NCI-H510A treated with DMSO at 0.1 percent for 48 hours (cell line): ENCODE data around the gene LIG1.

Experiments
- DNase-seq: peaks from one replicate; lab custom pipeline; 2025; lab: John Stamatoyannopoulos, UW

The LIG1 gene

DNA sequence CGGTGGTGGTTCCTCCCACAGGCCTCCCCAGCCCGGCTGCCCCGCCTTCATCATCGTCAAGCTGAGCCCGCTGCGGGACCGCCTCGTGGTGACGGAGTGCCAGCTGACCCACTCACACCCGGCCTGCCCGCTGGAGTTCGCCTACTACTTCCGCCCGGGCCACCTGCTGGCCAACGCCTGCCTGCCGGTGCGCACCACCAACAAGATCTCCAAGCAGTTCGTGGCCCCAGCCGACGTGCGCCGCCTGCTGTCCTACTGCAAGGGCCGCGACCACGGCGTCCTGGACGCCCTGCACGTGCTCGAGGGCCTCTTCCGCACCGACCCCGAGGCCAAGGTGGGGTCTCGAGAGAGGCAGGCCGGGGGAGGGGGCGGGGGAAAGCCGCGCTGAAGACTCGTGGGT is 12.3 kb upstream of the LIG1 start:
- DNase-seq = no peak

DNA sequence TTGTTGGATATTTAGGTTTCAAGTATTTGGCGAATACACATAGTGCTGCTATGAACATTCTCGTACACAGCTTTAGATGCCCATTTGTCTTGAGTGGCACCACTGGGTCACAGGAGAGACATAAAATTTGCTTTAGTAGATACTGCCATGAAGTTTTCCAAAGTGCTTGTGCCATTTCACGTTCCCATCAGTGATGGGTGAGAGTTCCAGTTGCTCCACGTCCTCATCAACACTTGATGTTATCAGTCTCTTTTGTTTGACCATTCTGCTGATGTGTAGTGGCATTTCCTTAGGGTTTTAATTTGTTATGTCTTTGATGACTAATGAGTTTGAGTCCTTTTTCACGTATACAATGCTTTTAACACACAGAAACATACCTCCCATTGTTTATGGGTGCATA is 11.4 kb upstream of the LIG1 start:
- DNase-seq = no peak

DNA sequence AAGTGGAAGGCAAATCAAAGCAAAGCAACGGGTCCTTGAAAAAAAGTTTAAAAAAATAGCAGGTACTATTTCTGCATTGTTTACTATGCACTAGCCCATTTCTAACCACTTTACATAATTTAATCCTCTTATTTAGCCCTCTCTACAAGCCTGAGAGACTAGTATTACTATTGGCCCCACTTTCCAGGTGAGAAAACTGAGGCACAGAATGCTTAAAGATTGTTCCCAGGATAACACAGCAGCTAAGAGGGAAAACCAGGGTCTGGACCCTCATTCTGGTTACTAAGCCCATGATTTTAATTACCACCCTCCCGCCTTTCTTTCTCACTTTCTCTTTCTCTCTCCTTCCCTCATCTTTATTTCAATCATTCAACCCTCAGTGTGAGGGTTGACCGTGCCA is 6.1 kb upstream of the LIG1 start:
- DNase-seq = no peak

DNA sequence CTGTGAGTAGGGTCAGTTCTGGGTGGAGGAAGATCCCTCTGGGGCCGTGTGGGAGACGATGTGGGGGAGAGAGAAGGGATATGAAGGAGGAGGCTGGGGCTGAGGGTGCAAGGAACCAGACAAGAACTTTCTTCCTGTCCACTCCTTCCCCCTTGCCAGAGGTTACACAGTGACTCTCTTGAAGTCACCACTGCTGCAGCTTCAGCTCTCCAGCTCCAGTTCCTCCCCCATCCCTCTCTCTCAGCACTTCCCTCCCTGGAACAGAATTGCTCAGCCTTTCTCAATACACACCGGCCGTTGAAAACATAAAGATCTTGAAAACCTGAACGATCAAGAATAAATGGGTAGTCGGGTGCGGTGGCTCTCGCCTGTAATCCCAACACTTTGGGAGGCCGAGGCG is 5.4 kb upstream of the LIG1 start:
- no peak for DNase-seq

DNA sequence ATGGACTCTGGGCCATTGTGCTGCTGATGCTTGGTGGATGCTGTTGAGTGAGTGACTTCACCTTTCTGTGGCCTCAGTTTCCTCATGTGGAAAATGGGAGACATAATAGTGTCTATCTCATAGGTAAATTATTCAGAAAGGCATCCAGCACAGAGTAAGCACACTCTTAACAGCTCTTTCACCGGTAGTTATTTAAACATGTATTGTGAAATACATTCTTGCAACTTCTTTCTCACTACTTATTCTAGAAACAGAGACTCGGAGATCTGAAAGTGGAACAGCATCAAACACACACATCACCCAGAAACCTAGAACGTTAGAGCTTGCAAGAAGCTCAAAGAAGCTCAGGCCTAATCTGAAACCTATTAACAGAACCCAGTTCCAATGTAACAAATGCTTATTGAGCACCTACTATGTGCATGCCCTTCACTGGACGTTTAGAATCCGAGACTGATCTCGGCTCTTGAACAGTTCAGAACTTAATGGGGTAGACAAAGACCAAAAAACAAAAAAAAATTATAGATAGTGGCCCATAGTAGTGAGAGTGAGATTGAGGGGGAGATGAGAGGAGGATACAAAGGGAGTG is 4.4 kb upstream of the LIG1 start:
- no peak for DNase-seq

DNA sequence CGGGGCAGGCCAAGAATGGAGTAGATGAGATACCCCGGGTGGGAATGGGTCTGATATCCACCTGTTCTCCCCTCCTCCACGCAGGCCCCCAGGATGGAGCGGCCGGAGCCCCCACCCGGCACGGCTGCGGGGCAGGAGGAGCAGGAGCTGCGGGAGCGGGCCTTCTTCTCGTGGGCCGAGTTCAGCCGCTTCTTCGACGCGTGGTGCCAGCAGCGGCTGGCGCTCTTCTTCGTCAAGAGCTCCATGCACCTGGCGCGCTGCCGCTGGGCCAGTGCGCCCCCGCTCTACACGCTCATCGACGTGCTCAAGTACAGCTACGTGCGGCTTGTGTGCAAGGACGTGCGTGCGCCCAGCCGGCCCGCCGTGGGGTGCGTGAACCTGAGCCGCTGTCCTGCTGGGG is 1.6 kb upstream of the LIG1 start:
- no peak for DNase-seq

DNA sequence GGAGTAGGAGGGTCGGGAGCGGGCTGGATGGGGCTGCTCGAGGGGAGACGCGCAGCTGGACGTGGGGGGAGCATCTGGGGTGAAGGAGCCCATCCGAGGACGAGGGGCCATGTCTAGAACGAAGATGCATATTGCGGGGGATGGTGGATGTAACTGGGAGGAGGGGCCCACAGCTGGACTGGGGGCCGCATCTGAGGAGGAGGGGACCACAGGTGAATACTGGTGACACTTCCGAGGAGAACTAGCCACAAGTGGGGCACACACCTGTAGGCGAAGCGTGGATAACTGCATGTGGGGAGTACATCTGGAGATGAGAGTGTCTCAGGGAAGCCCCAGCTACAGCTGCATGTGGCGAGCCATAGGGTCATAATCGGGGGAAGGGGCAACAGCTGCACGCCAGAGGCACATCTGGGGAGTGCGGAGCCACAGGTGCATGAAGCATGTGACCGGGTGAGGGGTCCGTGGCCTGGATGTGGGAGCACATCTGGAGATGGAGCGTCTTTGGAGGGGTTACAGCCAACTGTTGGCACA is 738 bp upstream of the LIG1 start:
- no peak for DNase-seq

DNA sequence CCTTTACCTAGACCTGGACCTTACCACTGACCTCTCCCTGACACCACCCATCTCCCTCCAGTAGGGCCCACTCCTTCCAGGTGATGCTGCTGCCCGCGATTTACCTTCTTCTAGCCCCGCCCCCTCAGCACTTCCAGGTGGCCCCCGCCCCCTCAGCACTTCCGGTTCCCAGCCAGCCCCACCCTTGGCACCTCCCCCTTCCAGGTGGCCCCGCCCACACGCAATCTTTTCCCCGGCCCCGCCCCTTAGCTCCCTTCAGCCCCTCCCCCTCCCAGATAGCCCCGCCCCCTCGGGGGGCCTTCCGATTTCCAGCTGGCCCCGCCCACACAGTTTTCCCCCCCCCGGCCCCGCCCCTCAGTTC is 586 bp downstream of the LIG1 start:
- DNase-seq = peak; percentile 63

DNA sequence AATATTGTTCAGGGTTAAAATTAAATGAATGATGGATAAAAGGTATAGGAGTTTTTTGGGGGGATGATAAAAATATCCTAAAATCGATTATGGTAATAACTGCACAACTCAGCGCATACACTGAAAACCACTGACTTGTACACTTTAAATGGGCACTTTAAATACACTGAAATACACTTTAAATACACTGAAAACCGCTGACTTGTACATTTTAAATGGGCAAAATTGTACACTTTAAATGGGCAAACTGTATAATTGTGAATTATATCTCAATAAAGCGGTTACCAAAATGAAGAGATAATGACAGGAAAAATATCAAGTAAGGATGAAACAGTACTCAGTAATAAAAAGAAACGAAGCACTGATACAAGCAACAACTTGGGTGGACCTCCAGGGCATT is 1.5 kb downstream of the LIG1 start:
- DNase-seq = no peak

DNA sequence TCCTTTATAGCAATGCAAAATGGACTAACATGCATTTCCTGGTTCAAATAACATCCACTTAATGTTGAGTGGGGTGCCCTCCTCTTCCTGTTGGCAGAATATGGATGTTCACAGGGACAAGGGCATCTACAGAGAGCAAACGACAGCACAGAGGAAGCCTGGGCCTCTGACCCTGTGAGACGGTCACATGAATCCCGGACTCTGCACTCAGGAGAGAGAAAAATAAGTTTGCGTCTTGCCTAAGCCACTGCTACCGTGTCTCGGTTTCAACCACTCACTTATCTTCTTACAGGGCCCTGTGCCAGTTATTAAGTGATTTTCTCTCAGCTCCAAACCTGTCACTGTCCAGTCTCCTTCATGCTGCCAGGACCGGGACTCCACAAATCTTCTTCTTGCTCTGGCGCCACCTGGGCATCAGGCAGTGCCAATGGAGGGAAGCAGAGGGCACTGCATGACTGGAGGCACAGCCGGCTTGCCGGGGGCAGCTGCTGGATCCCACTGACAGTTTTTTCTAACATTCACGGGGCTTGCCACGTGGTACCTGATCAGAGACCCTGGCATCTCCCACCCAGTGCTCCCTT is 11.8 kb downstream of the LIG1 start:
- no peak for DNase-seq

DNA sequence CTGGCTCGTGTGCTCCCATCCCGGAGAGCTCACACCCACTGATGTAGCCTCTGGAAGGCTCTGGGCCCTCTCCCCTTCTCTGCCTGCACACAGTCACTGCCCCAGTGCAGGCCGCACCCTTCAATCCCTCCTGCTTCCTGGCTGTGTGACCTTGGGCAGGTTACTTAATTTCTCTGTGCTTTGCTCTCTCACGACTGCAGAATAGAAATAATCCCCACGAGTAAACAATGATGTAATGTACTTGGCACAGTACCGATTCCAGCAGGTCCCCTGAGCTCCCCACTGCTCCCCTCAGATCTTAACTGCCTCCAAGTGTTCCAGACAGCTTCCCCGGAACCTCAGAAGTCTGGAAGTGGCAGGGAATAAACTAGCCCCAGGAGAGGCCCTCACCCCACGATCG is 16.1 kb downstream of the LIG1 start:
- no peak for DNase-seq

DNA sequence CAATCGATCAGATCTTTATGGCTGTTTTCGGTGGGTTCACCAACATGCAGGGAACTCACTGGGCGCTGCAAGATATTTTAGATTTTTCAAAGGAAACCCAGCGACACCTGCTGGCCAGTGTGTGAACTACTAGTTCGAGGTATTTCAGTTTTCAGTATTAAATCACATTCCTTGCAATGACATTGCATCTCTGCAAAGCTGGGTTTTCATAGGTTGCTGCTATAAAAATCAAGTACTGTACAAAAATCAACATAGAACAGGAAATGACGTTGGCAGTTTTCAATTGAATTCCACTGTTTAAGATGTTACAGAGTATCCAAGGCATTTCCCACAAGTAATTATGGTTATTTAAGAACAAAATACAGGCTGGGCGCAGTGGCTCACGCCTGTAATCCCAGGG is 17.6 kb downstream of the LIG1 start:
- peak; percentile 57 for DNase-seq

DNA sequence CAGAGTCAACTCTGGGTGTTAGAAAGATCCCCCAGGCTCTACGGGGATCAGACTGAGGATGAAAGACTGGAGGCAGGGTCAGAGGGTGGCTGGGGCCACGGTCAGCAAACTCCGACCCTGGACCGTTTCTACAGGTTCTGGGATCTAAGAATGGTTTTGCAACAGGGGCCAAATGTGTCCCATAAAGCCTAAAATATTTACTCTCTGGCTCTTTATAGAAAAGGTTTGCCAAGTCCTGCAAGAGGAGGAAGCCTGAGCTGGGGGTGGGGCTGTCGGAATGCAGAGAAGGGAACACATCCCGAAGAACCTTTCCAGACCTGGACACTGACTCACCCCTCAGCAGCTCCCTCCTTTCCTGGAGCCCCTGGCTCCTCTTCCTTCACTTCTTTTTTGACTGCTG is 20.7 kb downstream of the LIG1 start:
- DNase-seq = no peak

DNA sequence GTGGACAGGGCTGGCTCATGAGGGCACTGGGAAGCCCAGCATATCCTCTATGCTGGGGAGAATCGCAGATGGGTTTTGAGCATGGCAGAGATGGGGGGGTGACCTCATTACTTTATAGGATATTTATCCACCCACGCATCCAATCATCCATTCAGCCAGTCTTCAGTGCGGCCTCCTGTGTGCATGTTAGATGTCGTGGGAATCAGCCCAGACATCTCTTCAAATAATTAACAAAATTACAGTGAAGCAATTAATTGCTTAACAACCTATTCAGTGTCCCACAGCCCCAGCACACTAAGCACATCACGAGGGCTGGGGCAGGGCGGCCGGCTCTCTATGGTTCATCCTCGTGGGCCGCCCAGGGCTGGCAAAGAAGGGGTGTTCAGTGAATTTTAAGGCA is 21.6 kb downstream of the LIG1 start:
- DNase-seq = no peak

DNA sequence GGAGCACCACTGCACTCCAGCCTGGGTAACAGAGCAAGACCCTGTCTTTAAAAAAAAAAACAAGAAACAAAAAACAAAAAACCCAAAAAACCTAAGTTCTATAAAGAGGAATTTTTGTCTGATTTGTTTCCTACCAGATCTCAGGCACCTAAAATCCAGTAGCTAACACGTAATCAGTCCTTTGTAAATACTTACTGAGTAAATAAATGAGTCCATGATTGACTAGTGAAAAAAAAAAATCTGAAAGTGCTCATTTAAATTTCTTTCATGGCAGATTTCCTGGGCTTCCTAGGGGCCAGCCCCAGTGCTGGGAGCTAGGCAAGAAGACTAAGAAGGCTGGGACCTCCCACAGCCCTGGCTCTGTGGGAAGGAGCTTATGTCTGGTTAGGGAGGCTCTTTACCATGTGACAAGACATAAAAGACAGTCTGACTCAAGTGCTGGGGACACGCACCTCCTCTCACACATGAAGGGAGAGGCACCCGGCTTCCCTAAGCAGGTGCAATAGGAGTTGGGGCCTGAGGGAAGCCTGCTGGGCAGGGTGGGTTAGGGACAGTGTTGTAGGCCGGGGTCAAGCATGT is 22.5 kb downstream of the LIG1 start:
- no peak for DNase-seq

DNA sequence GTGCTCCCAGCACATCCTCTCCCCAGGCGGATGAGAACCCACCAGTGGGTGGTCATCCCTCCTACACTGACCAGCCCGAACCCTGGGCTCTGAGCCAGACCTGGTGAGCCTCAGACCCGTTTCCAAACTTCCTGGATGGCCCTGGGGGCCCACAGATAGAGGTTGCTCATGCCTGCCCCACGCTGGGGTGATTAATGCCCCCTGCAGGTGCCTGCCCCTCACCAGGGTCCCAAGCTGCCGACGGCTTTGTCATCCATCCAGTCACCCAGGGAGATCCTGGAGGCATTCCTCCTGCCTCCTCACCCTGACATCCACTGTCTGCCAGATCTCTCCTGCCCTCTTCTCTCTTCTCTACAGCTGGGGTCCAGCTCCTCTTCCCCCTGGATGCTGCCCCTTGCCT is 31.1 kb downstream of the LIG1 start:
- DNase-seq = no peak

DNA sequence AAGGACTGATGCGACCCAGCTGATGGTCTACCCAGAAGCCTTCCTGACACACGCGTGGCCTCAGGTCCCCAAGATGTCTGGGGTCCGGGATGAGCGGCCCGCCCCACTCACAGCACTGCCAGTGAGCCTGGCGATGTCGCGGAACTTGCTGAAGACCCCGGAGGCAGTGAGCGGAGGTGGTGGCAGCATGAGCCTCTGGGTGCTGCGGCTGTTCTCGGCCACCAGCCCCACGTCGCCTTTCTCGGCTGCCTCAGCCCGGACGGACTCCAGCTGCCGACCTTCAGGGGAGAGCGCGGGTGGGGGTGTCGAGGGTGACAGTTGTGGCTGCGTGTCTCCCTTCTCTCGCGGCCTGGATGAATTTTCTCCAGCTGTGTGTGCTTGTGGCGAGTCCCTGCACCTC is 32.7 kb downstream of the LIG1 start:
- no peak for DNase-seq

DNA sequence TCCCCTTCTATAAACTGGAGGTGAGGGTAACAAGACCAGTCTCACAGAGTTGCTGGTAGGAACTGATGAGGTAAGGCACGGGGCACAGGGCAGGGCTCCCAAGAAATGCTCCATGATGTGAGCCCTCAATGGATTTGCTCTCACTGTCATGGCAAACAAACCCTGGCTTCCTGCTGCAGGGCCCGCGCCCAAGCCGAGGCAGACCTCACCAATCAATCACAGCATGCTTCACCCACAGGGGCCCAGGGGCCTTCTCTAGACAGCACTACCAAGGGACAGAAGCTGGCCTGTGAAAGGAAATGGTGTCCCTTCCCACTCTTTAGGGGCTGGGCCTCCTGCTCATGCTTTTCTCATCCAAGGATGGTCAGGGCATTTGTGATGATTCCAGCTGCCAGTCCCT is 33.6 kb downstream of the LIG1 start:
- no peak for DNase-seq

DNA sequence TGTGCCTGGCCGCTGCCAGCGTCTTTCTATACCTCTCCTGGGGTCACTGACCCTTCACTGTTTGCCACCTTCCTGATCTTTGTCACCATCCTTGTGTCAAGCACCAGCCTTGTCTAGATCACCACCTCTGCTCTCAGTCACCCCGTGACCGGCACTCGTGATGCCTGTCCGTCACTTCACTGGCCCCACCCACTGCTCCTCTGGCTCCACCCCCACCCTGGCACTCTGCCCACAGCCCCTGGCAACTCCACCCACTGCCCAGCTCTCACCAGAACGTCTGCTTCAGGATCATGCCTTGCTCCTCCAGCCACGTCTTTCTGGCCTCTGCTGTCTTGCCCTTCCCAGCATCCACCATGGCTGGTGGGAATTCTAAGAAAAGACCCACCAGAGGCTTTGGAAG is 34.7 kb downstream of the LIG1 start:
- DNase-seq = no peak

DNA sequence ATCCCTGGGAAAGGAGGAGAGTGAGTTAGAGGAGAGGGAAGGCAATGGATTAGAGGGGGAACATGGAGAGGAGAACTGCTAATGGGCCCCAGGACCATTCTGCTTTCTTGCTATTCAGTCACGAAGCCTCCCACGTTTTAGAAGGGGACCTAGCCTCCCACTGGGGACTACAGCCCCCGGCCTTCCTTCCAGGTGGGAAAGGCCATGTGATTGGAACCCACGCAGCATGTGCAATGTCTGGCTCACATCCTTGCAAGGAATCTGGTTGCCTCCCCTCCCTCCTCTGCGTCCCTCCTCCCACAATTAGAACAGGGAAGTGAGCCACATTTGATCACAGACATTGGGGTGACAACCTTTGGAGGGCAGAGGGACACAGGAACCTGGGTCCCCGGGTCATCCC is 37.0 kb downstream of the LIG1 start:
- no peak for DNase-seq

DNA sequence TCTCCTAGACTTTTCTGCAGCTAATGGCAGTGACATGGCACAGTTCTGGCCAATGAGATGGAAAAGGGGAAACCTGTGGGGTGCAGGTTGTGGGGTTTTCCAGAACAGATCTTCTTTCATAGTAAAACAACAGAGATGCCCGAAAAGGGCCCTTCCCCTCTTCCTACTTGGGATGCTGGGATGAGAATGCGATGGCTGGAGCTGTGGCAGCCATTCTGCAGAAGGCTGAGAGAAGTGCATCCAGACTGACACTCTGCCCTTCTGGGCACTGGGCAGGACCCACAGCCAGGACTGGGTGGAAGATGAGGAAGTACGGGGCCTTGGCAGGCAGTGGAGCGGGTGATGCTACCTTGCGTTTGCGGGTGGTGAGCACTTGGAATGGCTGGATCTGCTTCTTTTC is 42.6 kb downstream of the LIG1 start:
- DNase-seq = no peak

DNA sequence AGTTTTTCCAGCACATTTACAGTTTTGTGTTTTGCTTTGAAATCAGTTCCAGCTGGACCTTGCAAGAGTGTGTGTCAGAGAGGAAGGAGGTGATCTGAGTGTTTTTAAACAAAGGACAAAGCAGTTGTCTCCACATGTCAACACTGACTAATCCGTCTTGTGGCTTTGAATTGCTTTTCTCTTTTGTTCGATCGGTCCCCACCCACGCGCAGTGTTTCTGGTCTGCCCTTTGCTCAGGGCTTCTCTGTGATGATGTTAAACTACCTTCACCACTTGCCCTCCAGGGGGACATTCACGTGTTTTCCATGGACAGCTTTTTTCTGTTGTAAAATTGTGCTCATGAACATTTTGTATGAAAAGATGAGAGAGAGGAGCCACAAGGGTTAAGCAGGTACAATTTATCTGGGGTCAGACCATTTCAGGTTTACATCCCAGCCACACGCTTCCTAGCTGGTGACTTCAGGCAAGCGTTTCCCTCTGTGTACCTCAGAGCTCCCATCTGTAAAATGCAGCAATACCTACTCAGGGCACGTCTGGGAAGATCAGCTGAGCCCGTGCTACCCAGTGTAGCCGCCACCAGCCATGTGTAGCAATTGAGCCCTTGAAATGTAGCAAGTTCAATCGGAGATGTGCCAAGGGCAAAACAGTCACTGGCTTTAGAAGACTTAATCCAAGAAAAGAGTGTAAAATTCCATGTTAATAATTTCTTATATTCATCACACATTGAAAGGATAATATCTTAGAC is 46.1 kb downstream of the LIG1 start:
- no peak for DNase-seq

DNA sequence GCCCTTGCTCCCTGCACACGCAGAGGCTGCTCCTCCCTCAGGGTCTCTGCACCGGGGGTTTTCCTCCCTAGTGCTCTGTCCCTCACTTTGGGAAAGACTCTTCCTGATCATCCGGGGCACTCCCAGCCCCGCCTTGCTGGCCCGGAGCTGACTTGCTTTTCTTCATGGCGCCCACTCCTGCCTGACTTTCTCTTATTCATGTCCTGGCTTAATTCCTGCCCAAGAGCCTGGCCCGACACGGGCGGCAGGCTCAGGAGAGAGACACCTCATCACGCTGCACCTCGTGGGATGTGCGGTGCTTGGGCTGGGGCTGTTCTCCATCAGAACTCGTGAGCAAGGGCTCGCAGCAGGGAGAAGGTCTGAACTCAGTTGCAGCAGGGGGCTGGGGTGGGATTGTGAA is 47.7 kb downstream of the LIG1 start:
- DNase-seq = no peak
